ENCODE results near the gene TMEM191C.
"Not testable (repeated sequence)": the region's sequence is repeated elsewhere in the genome, so short reads cannot be mapped to it uniquely, and the experiment has no call there.

TMEM191C gene

GRCh38 chr22:21487723-21488122 is 20.5 kb downstream of the TMEM191C start:
- in situ Hi-C loops (cut with MboI; ENCODE audit: low sequenced_read_pairs); DNase-seq (ENCODE audit: low spot score in 2 of 2): not testable (repeated sequence)

GRCh38 chr22:21489149-21489680 is 22.0 kb downstream of the TMEM191C start:
- DNase-seq (ENCODE audit: low spot score in 2 of 2); H3K9me3 ChIP-seq; H3K4me1 ChIP-seq; H3K4me3 ChIP-seq; H3K36me3 ChIP-seq (replicated peaks); in situ Hi-C loops (cut with MboI; ENCODE audit: low sequenced_read_pairs); H3K27me3 ChIP-seq (ENCODE audit: low read depth): not testable (repeated sequence)

More at GRCh38 chr22:21487723-21488122, 20.5 kb downstream of the TMEM191C start:
- H3K36me3 ChIP-seq (replicated peaks); H3K27me3 ChIP-seq (ENCODE audit: low read depth); H3K9me3 ChIP-seq; H3K4me3 ChIP-seq; H3K4me1 ChIP-seq: not testable (repeated sequence)

- H3K4me3 ChIP-seq; H3K9me3 ChIP-seq; DNase-seq (ENCODE audit: low spot score in 2 of 2); H3K27me3 ChIP-seq (ENCODE audit: low read depth); H3K36me3 ChIP-seq (replicated peaks); H3K4me1 ChIP-seq; in situ Hi-C loops (cut with MboI; ENCODE audit: low sequenced_read_pairs): not testable (repeated sequence)
Measured at GRCh38 chr22:21490556-21490955, 23.4 kb downstream of the TMEM191C start.

GRCh38 chr22:21492271-21492670 is 25.1 kb downstream of the TMEM191C start:
- in situ Hi-C loops (cut with MboI; ENCODE audit: low sequenced_read_pairs); H3K27me3 ChIP-seq (ENCODE audit: low read depth); DNase-seq (ENCODE audit: low spot score in 2 of 2); H3K36me3 ChIP-seq (replicated peaks); H3K9me3 ChIP-seq; H3K4me1 ChIP-seq; H3K4me3 ChIP-seq: not testable (repeated sequence)

- H3K9me3 ChIP-seq; H3K4me3 ChIP-seq; H3K4me1 ChIP-seq; DNase-seq (ENCODE audit: low spot score in 2 of 2); H3K27me3 ChIP-seq (ENCODE audit: low read depth); in situ Hi-C loops (cut with MboI; ENCODE audit: low sequenced_read_pairs); H3K36me3 ChIP-seq (replicated peaks): not testable (repeated sequence)
Measured at GRCh38 chr22:21493789-21494782, 26.9 kb downstream of the TMEM191C start.

GRCh38 chr22:21497984-21498383 is 30.8 kb downstream of the TMEM191C start:
- H3K27me3 ChIP-seq (ENCODE audit: low read depth); in situ Hi-C loops (cut with MboI; ENCODE audit: low sequenced_read_pairs); H3K36me3 ChIP-seq (replicated peaks); DNase-seq (ENCODE audit: low spot score in 2 of 2); H3K9me3 ChIP-seq; H3K4me3 ChIP-seq; H3K4me1 ChIP-seq: not testable (repeated sequence)

GRCh38 chr22:21498489-21498888 is 31.3 kb downstream of the TMEM191C start:
- H3K27me3 ChIP-seq (ENCODE audit: low read depth); in situ Hi-C loops (cut with MboI; ENCODE audit: low sequenced_read_pairs); H3K36me3 ChIP-seq (replicated peaks); H3K4me3 ChIP-seq; H3K9me3 ChIP-seq; DNase-seq (ENCODE audit: low spot score in 2 of 2); H3K4me1 ChIP-seq: not testable (repeated sequence)

GRCh38 chr22:21499623-21500506 is 32.7 kb downstream of the TMEM191C start:
- H3K36me3 ChIP-seq (replicated peaks); H3K9me3 ChIP-seq; in situ Hi-C loops (cut with MboI; ENCODE audit: low sequenced_read_pairs); DNase-seq (ENCODE audit: low spot score in 2 of 2); H3K4me1 ChIP-seq; H3K4me3 ChIP-seq; H3K27me3 ChIP-seq (ENCODE audit: low read depth): not testable (repeated sequence)

- DNase-seq (ENCODE audit: low spot score in 2 of 2); in situ Hi-C loops (cut with MboI; ENCODE audit: low sequenced_read_pairs); H3K4me1 ChIP-seq; H3K9me3 ChIP-seq; H3K4me3 ChIP-seq; H3K36me3 ChIP-seq (replicated peaks); H3K27me3 ChIP-seq (ENCODE audit: low read depth): not testable (repeated sequence)
Measured at GRCh38 chr22:21510397-21510796, 43.2 kb downstream of the TMEM191C start.

- H3K9me3 ChIP-seq; DNase-seq (ENCODE audit: low spot score in 2 of 2); H3K4me3 ChIP-seq; H3K36me3 ChIP-seq (replicated peaks); in situ Hi-C loops (cut with MboI; ENCODE audit: low sequenced_read_pairs); H3K4me1 ChIP-seq; H3K27me3 ChIP-seq (ENCODE audit: low read depth): not testable (repeated sequence)
Measured at GRCh38 chr22:21512022-21512421, 44.8 kb downstream of the TMEM191C start.

GRCh38 chr22:21514117-21514516 is 46.9 kb downstream of the TMEM191C start:
- H3K27me3 ChIP-seq (ENCODE audit: low read depth); in situ Hi-C loops (cut with MboI; ENCODE audit: low sequenced_read_pairs); H3K9me3 ChIP-seq; H3K36me3 ChIP-seq (replicated peaks); H3K4me3 ChIP-seq; H3K4me1 ChIP-seq; DNase-seq (ENCODE audit: low spot score in 2 of 2): not testable (repeated sequence)

GRCh38 chr22:21515234-21515633 is 48.0 kb downstream of the TMEM191C start:
- H3K27me3 ChIP-seq (ENCODE audit: low read depth); H3K4me1 ChIP-seq; DNase-seq (ENCODE audit: low spot score in 2 of 2); in situ Hi-C loops (cut with MboI; ENCODE audit: low sequenced_read_pairs); H3K36me3 ChIP-seq (replicated peaks); H3K9me3 ChIP-seq; H3K4me3 ChIP-seq: not testable (repeated sequence)

- H3K36me3 ChIP-seq (replicated peaks); DNase-seq (ENCODE audit: low spot score in 2 of 2); in situ Hi-C loops (cut with MboI; ENCODE audit: low sequenced_read_pairs); H3K9me3 ChIP-seq; H3K4me3 ChIP-seq; H3K4me1 ChIP-seq; H3K27me3 ChIP-seq (ENCODE audit: low read depth): not testable (repeated sequence)
Measured at GRCh38 chr22:21516522-21516921, 49.3 kb downstream of the TMEM191C start.

Data from HAP-1 (cell line).